Neural progenitor cell (in vitro differentiated cells): ENCODE results near the gene CA7. TPM values are rescaled to one million over a fixed set of nuclear protein-coding genes. Genes with fewer than 3 reads are reported as not detected.
A peak's percentile ranks its signal among the peaks of the same experiment; 100 is the strongest.

Experiments used
- DNase-seq: peaks from one replicate; pipeline ENCODE4 v3.0.0-alpha.2; 2016; ENCODE audit warnings: low spot score
- H2AFZ ChIP-seq: fragments of 200-600 bp; sonication (generic); replicated peaks from 2 replicates; pipeline ENCODE4 v1.6.1; 2016; ENCODE audit warnings: antibody characterized with exemption
- H3F3A ChIP-seq: fragments of 200-600 bp; sonication (generic); 2 replicates; pipeline ENCODE4 v1.6.1; 2016; ENCODE audit warnings: antibody characterized with exemption, low read depth
- H3K27ac ChIP-seq: fragments of 200-600 bp; sonication (generic); 2 replicates; pipeline ENCODE4 v1.5.1; 2016; ENCODE audit warnings: mild to moderate bottlenecking
- H3K27me3 ChIP-seq: fragments of 200-600 bp; sonication (generic); 2 replicates; pipeline ENCODE4 v1.6.1; 2016; ENCODE audit warnings: mild to moderate bottlenecking, moderate library complexity
- H3K36me3 ChIP-seq: fragments of 200-600 bp; sonication (generic); 2 replicates; pipeline ENCODE4 v1.5.1; 2016
- H3K4me1 ChIP-seq: fragments of 200-600 bp; sonication (generic); 2 replicates; pipeline ENCODE4 v1.6.1; 2016; ENCODE audit warnings: mixed run types
- H3K4me2 ChIP-seq: fragments of 200-600 bp; sonication (generic); 2 replicates; pipeline ENCODE4 v1.6.1; 2016
- H3K4me3 ChIP-seq: fragments of 200-600 bp; sonication (generic); 2 replicates; pipeline ENCODE4 v1.5.1; 2016
- H3K79me2 ChIP-seq: fragments of 200-600 bp; sonication (generic); 2 replicates; pipeline ENCODE4 v1.6.1; 2016; ENCODE audit warnings: low read depth
- H3K9ac ChIP-seq: fragments of 200-600 bp; sonication (generic); 2 replicates; pipeline ENCODE4 v1.6.1; 2016
- H3K9me3 ChIP-seq: fragments of 200-600 bp; sonication (generic); 2 replicates; pipeline ENCODE4 v1.5.1; 2016; ENCODE audit warnings: low read depth
- H4K20me1 ChIP-seq: fragments of 200-600 bp; sonication (generic); 2 replicates; pipeline ENCODE4 v1.6.1; 2016; ENCODE audit warnings: low read depth
- H3K27ac Mint-ChIP-seq: 3 replicates; pipeline ENCODE4 v1.8.0; 2021; ENCODE audit warnings: mixed read lengths
- H3K27me3 Mint-ChIP-seq: 2 replicates; pipeline ENCODE4 v1.8.0; 2022; ENCODE audit warnings: low read depth, mild to moderate bottlenecking, inconsistent platforms, moderate library complexity, mixed read lengths; ENCODE audit not compliant: insufficient read depth
- H3K36me3 Mint-ChIP-seq: 3 replicates; pipeline ENCODE4 v1.8.0; 2021; ENCODE audit warnings: mixed read lengths
- H3K4me1 Mint-ChIP-seq: 3 replicates; pipeline ENCODE4 v1.8.0; 2021; ENCODE audit warnings: mixed read lengths
- H3K4me3 Mint-ChIP-seq: 3 replicates; pipeline ENCODE4 v1.8.0; 2021; ENCODE audit warnings: mild to moderate bottlenecking, moderate library complexity, mixed read lengths
- H3K9me3 Mint-ChIP-seq: 3 replicates; pipeline ENCODE4 v1.8.0; 2020; ENCODE audit warnings: mixed read lengths
- EZH2 ChIP-seq: fragments of 200-600 bp; sonication (generic); IDR thresholded peaks from 2 replicates; pipeline ENCODE4 v1.6.1; 2017; ENCODE audit warnings: antibody characterized with exemption, mild to moderate bottlenecking, moderate library complexity
- EZH2phosphoT487 ChIP-seq: fragments of 200-600 bp; sonication (generic); IDR thresholded peaks from 2 replicates; pipeline ENCODE4 v1.6.1; 2017; ENCODE audit warnings: antibody characterized with exemption
- total RNA-seq: library from RNA; depleted of rRNA; stranded (reverse); fragments of >200 nt; gene quantifications from 2 replicates; pipeline ENCODE4 v1.2.3, GENCODE V29; 2015; ENCODE audit warnings: low replicate concordance
- TF ChIP-seq, protein P1 (sequence below): fragments of 200-600 bp; sonication (generic); IDR thresholded peaks from 2 replicates; pipeline ENCODE4 v1.5.1; 2017; ENCODE audit warnings: antibody characterized with exemption, mild to moderate bottlenecking

The CA7 gene
- total RNA-seq: not detected in 2 replicates

DNA sequence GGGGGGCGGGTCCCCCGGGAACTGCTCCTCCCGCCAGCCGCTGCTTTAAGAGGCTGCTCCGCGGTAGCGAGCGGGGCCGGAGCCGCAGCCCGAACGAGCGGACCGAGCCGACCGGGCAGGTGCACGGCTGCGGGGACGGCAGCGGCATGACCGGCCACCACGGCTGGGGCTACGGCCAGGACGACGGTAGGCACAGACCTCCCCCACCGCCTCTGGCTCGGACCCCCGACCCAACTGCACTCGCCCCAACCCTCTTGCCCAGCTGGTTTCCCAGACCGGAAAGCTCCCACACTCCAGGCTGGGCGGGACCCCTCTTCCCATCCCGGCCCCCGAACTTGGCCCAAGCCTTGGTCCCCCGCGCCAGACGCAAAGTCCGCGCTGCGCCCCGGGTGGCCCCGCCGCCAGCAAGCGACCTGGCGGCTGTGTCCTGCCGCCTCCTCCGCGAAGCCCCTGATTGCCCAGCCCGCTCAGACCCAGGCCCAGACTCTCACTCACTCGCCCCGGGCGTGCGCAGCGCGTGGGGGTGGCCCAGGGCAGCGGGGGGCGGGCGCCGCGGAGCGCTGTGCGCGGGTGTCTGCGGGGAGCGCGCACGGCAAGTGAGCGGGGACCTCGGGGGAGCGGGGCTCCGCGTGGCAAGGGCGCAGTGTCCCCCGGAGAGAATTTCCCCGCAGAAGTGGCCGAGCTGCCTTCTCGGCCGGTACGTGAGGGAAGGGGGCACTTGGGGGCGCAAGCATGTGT lies at the start of gene CA7:
CA7 (plus strand) TSS at position 73 of the 738 bp plus-strand sequence; CDS start at position 147, 74 bp downstream.
- peaks cover 86% of the 10 kb centered on the region for H3K27me3 ChIP-seq
- peak within 1 kb of the TSS; percentile 65 for H2AFZ ChIP-seq
- peaks cover 7% of the 10 kb centered on the region for H3K4me1 ChIP-seq
- H3K4me2 ChIP-seq: peak within 1 kb of the TSS; percentile 93
- no peaks in the 10 kb centered on the region for H4K20me1 ChIP-seq
- TF ChIP-seq EZH2 (peak; percentile 95), EZH2phosphoT487 (peak; percentile 93)
- TF ChIP-seq, protein P1, sequence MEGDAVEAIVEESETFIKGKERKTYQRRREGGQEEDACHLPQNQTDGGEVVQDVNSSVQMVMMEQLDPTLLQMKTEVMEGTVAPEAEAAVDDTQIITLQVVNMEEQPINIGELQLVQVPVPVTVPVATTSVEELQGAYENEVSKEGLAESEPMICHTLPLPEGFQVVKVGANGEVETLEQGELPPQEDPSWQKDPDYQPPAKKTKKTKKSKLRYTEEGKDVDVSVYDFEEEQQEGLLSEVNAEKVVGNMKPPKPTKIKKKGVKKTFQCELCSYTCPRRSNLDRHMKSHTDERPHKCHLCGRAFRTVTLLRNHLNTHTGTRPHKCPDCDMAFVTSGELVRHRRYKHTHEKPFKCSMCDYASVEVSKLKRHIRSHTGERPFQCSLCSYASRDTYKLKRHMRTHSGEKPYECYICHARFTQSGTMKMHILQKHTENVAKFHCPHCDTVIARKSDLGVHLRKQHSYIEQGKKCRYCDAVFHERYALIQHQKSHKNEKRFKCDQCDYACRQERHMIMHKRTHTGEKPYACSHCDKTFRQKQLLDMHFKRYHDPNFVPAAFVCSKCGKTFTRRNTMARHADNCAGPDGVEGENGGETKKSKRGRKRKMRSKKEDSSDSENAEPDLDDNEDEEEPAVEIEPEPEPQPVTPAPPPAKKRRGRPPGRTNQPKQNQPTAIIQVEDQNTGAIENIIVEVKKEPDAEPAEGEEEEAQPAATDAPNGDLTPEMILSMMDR: no peak
- no peak within 1 kb of the TSS for H3K9ac ChIP-seq
- Mint-ChIP-seq H3K36me3 (no peaks in the 10 kb centered on the region), H3K4me3 (peak within 1 kb of the TSS; percentile 86), H3K4me1 (peaks cover 5% of the 10 kb centered on the region), H3K9me3 (no peaks in the 10 kb centered on the region), H3K27me3 (peaks cover 56% of the 10 kb centered on the region), H3K27ac (no peak within 1 kb of the TSS)
- H3K9me3 ChIP-seq: no peaks in the 10 kb centered on the region
- H3F3A ChIP-seq: no peaks in the 10 kb centered on the region
- peak; percentile 34 for DNase-seq
- no peak within 1 kb of the TSS for H3K27ac ChIP-seq
- H3K79me2 ChIP-seq: no peaks in the 10 kb centered on the region
- no peaks in the 10 kb centered on the region for H3K36me3 ChIP-seq
- peak within 1 kb of the TSS; percentile 63 for H3K4me3 ChIP-seq

DNA sequence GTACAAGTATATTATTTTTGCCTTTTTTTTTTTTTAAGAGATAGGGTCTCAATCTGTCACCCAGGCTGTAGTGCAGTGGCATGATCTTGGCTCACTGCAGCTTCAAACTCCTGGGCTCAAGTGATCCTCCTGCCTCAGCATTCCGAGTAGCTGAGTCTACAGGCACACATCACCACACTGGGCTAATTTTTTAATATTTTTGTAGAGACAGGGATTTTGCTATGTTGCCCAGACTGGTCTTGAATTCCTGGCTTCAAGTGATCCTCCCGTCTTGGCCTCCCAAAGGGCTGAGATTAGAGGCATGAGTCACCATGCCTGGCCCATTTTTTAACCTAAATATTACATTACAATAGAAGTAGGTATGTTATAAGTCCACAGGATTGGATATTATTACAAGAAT lies 46.1 kb upstream of the CA7 start:
- no peak overlapping the region for H3K27ac Mint-ChIP-seq
- Histone ChIP-seq H3K4me3 (no peak overlapping the region), H3K9me3 (no peaks in the 10 kb centered on the region), H3K27me3 (no peaks in the 10 kb centered on the region), H4K20me1 (no peaks in the 10 kb centered on the region), H3F3A (peaks cover 5% of the 10 kb centered on the region), H3K9ac (no peak overlapping the region), H3K4me2 (no peak overlapping the region), H3K79me2 (no peaks in the 10 kb centered on the region), H3K36me3 (peaks cover 5% of the 10 kb centered on the region), H2AFZ (no peak overlapping the region), H3K27ac (no peak overlapping the region), H3K4me1 (no peaks in the 10 kb centered on the region)
- H3K27me3 Mint-ChIP-seq: peaks cover 4% of the 10 kb centered on the region
- H3K36me3 Mint-ChIP-seq: peaks cover 2% of the 10 kb centered on the region
- DNase-seq: no peak
- no peak for TF ChIP-seq EZH2phosphoT487
- TF ChIP-seq, protein P1: no peak
- no peak for TF ChIP-seq EZH2
- no peaks in the 10 kb centered on the region for H3K9me3 Mint-ChIP-seq
- no peak overlapping the region for H3K4me3 Mint-ChIP-seq
- no peaks in the 10 kb centered on the region for H3K4me1 Mint-ChIP-seq

- Histone ChIP-seq H2AFZ (no peak overlapping the region), H3K79me2 (no peaks in the 10 kb centered on the region), H3K9me3 (no peaks in the 10 kb centered on the region), H3K27me3 (no peaks in the 10 kb centered on the region), H3K4me1 (no peaks in the 10 kb centered on the region), H3K36me3 (peaks cover 18% of the 10 kb centered on the region), H3K4me3 (no peak overlapping the region), H3K4me2 (no peak overlapping the region), H3K27ac (no peak overlapping the region), H3F3A (peaks cover 15% of the 10 kb centered on the region), H4K20me1 (no peaks in the 10 kb centered on the region), H3K9ac (no peak overlapping the region)
- Mint-ChIP-seq H3K4me3 (no peak overlapping the region), H3K4me1 (no peaks in the 10 kb centered on the region), H3K36me3 (peaks cover 19% of the 10 kb centered on the region), H3K27ac (no peak overlapping the region), H3K27me3 (no peaks in the 10 kb centered on the region), H3K9me3 (no peaks in the 10 kb centered on the region)
- TF ChIP-seq EZH2phosphoT487: no peak
- no peak for TF ChIP-seq EZH2
- TF ChIP-seq, protein P1: no peak
- DNase-seq: no peak
These were observed 43.4 kb upstream of the CA7 start for GRCh38 chr16:66800856-66801255.
